ENCODE measurements around the gene NAXD.

NAXD gene

GRCh38 chr13:110685305-110686020 lies 70.1 kb downstream of the NAXD start:
- Histone ChIP-seq H3K27ac (no peak overlapping the region), H3K9me3 (replicated peaks in 1 of 11) (no peaks in the 10 kb centered on the region), H3K4me3 (no peak overlapping the region), H3K4me2 (no peak overlapping the region), H3K27me3 (no peaks in the 10 kb centered on the region), H4K20me1 (peaks cover 0 to 38% (median 12%) of the 10 kb centered on the region in 11 experiments; a peak in 11 of 22 replicates), H3K36me3 (peaks cover 83 to 98% (median 87%) of the 10 kb centered on the region in 11 experiments), H3K4me1 (peaks cover 0 to 7% (median 6%) of the 10 kb centered on the region in 10 experiments; a peak in 12 of 20 replicates), H3K9ac (no peak overlapping the region; a peak in 1 of 22 replicates)
- TF ChIP-seq Cebpa-rat (IDR thresholded peaks at IDR 0.05) = no peak

- H3K4me3 ChIP-seq = no peak overlapping the region
- H3K4me1 ChIP-seq = no peaks in the 10 kb centered on the region
- H3K36me3 ChIP-seq = peaks cover 70 to 95% (median 85%) of the 10 kb centered on the region in 11 experiments
- no peak overlapping the region for H3K4me2 ChIP-seq
- no peaks in the 10 kb centered on the region for H3K9me3 ChIP-seq (replicated peaks in 1 of 11)
- no peak overlapping the region for H3K9ac ChIP-seq
- H3K27ac ChIP-seq = no peak overlapping the region
- TF ChIP-seq Cebpa-rat (IDR thresholded peaks at IDR 0.05) = no peak
- H3K27me3 ChIP-seq = no peaks in the 10 kb centered on the region
- peaks cover 0 to 40% (median 12%) of the 10 kb centered on the region in 11 experiments; a peak in 10 of 22 replicates for H4K20me1 ChIP-seq
Measured at GRCh38 chr13:110687736-110688135, 72.4 kb downstream of the NAXD start.

- Histone ChIP-seq H3K36me3 (peaks cover 73 to 96% (median 84%) of the 10 kb centered on the region in 11 experiments), H3K4me2 (no peak overlapping the region), H3K27me3 (no peaks in the 10 kb centered on the region), H3K9me3 (replicated peaks in 1 of 11) (no peaks in the 10 kb centered on the region), H3K4me3 (no peak overlapping the region), H3K4me1 (no peaks in the 10 kb centered on the region; a peak in 1 of 20 replicates), H3K9ac (no peak overlapping the region), H3K27ac (no peak overlapping the region), H4K20me1 (peaks cover 0 to 36% (median 9%) of the 10 kb centered on the region in 11 experiments; a peak in 8 of 22 replicates)
- TF ChIP-seq Cebpa-rat (IDR thresholded peaks at IDR 0.05) = no peak
Measured at GRCh38 chr13:110689041-110689440, 73.7 kb downstream of the NAXD start.

Measured in BLaER1 treated with 17β-estradiol and CSF1 and Interleukin-3, amounts not matched to agents 10 nM and 100 nM (cell line).